MCF 10A (cell line): ENCODE measurements around the gene PAPPA2. TPM values are rescaled to one million over a fixed set of nuclear protein-coding genes. Genes with fewer than 3 reads are reported as not detected.

Experiments used
- BruUV-seq: library from RNA; stranded (reverse); fragments of 400-500 nt; replicated peaks from 2 replicates; lab custom pipeline; 2021; lab: Mats Ljungman, UMichigan
- CTCF ChIA-PET: fragments of 300-600 bp; sonication (Branson Sonifier 250); formaldehyde crosslinking; extraction: SDS; loops from one replicate; lab custom pipeline; 2021; ENCODE audit warnings: antibody characterized with exemption, inconsistent platforms; lab: Yijun Ruan, JAX
- POLR2A ChIA-PET: fragments of 300-600, 350-650 bp; sonication (Branson Sonifier 250); formaldehyde crosslinking; extraction: SDS; loops from one replicate; lab custom pipeline; 2020; ENCODE audit warnings: antibody characterized with exemption, inconsistent platforms; lab: Yijun Ruan, JAX
- DNase-seq: peaks from one replicate; pipeline ENCODE4 v3.0.0-alpha.2; 2018; ENCODE audit not compliant: unreplicated experiment
- H3K27ac Mint-ChIP-seq: one replicate; pipeline ENCODE4 v1.8.0; 2022; ENCODE audit warnings: mild to moderate bottlenecking, low read depth, mixed read lengths; ENCODE audit not compliant: unreplicated experiment
- H3K27me3 Mint-ChIP-seq: one replicate; pipeline ENCODE4 v1.8.0; 2022; ENCODE audit warnings: mixed read lengths; ENCODE audit not compliant: insufficient read depth, unreplicated experiment
- H3K36me3 Mint-ChIP-seq: one replicate; pipeline ENCODE4 v1.8.0; 2022; ENCODE audit warnings: mild to moderate bottlenecking, moderate library complexity, mixed read lengths; ENCODE audit not compliant: insufficient read depth, unreplicated experiment
- H3K4me1 Mint-ChIP-seq: one replicate; pipeline ENCODE4 v1.8.0; 2022; ENCODE audit warnings: mixed read lengths; ENCODE audit not compliant: insufficient read depth, unreplicated experiment
- H3K4me3 Mint-ChIP-seq: one replicate; pipeline ENCODE4 v1.8.0; 2022; ENCODE audit warnings: mild to moderate bottlenecking, moderate library complexity, mixed read lengths; ENCODE audit not compliant: unreplicated experiment
- H3K9me3 Mint-ChIP-seq: one replicate; pipeline ENCODE4 v1.8.0; 2022; ENCODE audit warnings: mixed read lengths; ENCODE audit not compliant: unreplicated experiment
- intact Hi-C: fragments of 100-400 bp; cut with micrococcal nuclease; formaldehyde crosslinking; loops from 2 replicates; pipeline ENCODE4 v1.14.1; 2022
- total RNA-seq: library from RNA; stranded (reverse); gene quantifications from 2 replicates; pipeline ENCODE4 v1.2.3, GENCODE V29; 2022
- TF ChIP-seq, protein P1 (sequence below): fragments of 200-600 bp; IDR thresholded peaks from one replicate; pipeline ENCODE4 v1.8.0; 2022; ENCODE audit warnings: antibody characterized with exemption, mild to moderate bottlenecking; ENCODE audit not compliant: unreplicated experiment

Gene PAPPA2
- total RNA-seq, 1 experiment from 2014 or later, result 11.5 TPM

DNA sequence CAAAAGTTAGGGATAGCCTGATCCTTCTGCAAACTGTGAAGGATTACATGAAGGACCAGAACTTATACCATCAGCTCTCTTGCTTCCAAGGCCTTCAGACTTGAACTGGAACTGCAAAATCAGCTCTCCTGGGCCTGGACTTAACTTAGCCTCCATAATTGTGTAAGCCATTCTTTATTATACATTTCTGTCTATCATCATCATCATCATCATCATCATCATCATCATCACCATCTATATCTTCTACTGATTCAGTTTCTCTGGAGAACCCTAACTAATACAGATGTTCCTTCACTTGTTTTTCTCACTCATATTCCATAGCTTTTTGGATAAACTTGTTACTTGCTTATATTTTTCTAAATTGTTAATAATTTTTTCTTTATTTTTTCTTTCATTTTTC lies 50.0 kb downstream of the PAPPA2 start:
- Mint-ChIP-seq H3K4me3 (no peak overlapping the region), H3K27me3 (peaks cover 27% of the 10 kb centered on the region), H3K4me1 (peaks cover 18% of the 10 kb centered on the region), H3K9me3 (no peaks in the 10 kb centered on the region), H3K27ac (no peak overlapping the region), H3K36me3 (no peaks in the 10 kb centered on the region)
- ChIA-PET CTCF (interaction anchor here (0.9 kb wide), 1 partner anchor 17 kb away, joined by 6 read pairs; no protein-coding TSS in a partner anchor), POLR2A (no interaction called here)
- intact Hi-C loops, result no loop called here
- no peak for DNase-seq
- TF ChIP-seq, protein P1, sequence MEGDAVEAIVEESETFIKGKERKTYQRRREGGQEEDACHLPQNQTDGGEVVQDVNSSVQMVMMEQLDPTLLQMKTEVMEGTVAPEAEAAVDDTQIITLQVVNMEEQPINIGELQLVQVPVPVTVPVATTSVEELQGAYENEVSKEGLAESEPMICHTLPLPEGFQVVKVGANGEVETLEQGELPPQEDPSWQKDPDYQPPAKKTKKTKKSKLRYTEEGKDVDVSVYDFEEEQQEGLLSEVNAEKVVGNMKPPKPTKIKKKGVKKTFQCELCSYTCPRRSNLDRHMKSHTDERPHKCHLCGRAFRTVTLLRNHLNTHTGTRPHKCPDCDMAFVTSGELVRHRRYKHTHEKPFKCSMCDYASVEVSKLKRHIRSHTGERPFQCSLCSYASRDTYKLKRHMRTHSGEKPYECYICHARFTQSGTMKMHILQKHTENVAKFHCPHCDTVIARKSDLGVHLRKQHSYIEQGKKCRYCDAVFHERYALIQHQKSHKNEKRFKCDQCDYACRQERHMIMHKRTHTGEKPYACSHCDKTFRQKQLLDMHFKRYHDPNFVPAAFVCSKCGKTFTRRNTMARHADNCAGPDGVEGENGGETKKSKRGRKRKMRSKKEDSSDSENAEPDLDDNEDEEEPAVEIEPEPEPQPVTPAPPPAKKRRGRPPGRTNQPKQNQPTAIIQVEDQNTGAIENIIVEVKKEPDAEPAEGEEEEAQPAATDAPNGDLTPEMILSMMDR, result no peak
- BruUV-seq, result no TSS peak

DNA sequence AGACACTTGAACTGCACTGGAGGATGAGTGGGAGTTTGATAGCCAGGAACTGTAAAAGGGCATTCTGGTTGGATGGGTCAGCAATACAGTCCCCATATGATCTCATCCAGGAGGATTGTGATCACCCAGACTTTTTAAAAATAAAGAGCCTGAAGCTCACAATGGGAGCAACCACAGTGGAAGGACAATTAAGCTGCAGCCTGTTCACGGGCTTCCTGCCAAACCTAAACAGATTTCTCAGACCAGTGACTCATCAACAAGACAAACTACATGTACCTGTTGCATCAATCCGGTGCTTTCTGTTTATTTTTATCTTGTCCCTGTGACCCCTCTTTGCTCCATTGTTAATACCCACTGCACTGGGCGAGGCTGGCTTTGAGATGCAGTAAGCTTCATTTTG lies 52.3 kb downstream of the PAPPA2 start:
- H3K4me3 Mint-ChIP-seq, result no peak overlapping the region
- TF ChIP-seq, protein P1, result no peak
- POLR2A ChIA-PET, result interaction anchor here (0.6 to 0.7 kb wide), 3 partner anchors 9 to 273 kb away, joined by 3 read pairs; no protein-coding TSS in a partner anchor
- peaks cover 15% of the 10 kb centered on the region for H3K27me3 Mint-ChIP-seq
- no peaks in the 10 kb centered on the region for H3K9me3 Mint-ChIP-seq
- CTCF ChIA-PET, result interaction anchor here (0.6 to 4.6 kb wide), 4 partner anchors 21 to 1361 kb away, joined by 3 to 21 read pairs (median 3); no protein-coding TSS in a partner anchor
- no TSS peak for BruUV-seq
- DNase-seq, result peak; percentile 97
- no peak overlapping the region for H3K27ac Mint-ChIP-seq
- H3K4me1 Mint-ChIP-seq, result peaks cover 18% of the 10 kb centered on the region
- intact Hi-C loops, result no loop called here
- no peaks in the 10 kb centered on the region for H3K36me3 Mint-ChIP-seq

DNA sequence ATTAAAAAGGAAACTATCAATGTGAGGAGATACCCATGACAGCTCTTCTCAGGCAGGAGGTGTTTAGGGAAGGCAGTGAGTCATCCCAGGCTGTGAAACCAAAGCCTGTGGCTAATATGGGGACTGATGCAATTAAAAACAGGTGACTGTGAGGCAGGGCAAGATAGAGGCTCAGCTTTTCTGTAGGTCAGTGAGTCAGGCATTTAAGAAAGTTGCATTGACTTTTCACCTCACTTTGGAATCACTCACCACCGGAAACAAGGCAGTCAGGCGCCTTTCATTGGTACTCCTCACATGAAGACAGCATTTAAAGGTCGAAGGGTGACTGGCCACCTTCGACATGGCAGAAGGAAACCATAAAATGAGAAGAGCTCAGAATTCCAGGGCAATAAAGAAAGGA lies 54.5 kb downstream of the PAPPA2 start:
- peak overlapping the region; percentile 69 for H3K27ac Mint-ChIP-seq
- H3K4me3 Mint-ChIP-seq, result no peak overlapping the region
- H3K9me3 Mint-ChIP-seq, result no peaks in the 10 kb centered on the region
- no peaks in the 10 kb centered on the region for H3K36me3 Mint-ChIP-seq
- ChIA-PET POLR2A (interaction anchor here (0.8 to 1.5 kb wide), 6 partner anchors 11 to 312 kb away, joined by 3 to 5 read pairs (median 4); no protein-coding TSS in a partner anchor), CTCF (interaction anchor here (0.6 to 4.6 kb wide), 6 partner anchors 43 to 1329 kb away, joined by 3 to 21 read pairs (median 4); no protein-coding TSS in a partner anchor)
- peaks cover 32% of the 10 kb centered on the region for H3K27me3 Mint-ChIP-seq
- TF ChIP-seq, protein P1, result no peak
- peak; percentile 93 for DNase-seq
- no TSS peak for BruUV-seq
- H3K4me1 Mint-ChIP-seq, result peaks cover 23% of the 10 kb centered on the region
- intact Hi-C loops, result no loop called here

DNA sequence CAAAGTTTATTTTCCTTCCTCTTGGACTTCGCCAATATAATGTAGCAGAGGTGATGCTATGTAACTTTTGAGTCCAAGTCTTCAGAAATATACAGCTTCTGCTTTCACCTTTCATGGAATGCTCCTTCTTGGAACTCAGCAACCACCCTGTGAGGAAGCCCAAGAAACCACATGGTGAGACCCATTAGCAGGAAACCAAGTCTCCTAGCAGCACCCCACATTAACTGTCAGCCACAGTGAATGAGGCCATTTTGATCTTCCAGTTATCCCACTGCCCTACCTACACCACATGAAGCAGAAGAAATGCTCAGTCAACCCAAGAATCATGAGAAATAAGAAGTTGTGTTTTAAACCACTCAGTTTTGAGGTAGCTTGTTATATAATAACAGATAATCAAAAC lies 58.2 kb downstream of the PAPPA2 start:
- Mint-ChIP-seq H3K9me3 (no peaks in the 10 kb centered on the region), H3K36me3 (no peaks in the 10 kb centered on the region), H3K27me3 (peaks cover 43% of the 10 kb centered on the region), H3K4me1 (peaks cover 15% of the 10 kb centered on the region), H3K27ac (no peak overlapping the region), H3K4me3 (no peak overlapping the region)
- TF ChIP-seq, protein P1, result no peak
- no peak for DNase-seq
- intact Hi-C loops, result no loop called here
- ChIA-PET POLR2A (interaction anchor here (0.7 to 1.3 kb wide), 2 partner anchors 9 to 146 kb away, joined by 3 read pairs; no protein-coding TSS in a partner anchor), CTCF (interaction anchor here (0.6 to 1.6 kb wide), 2 partner anchors 39 to 361 kb away, joined by 3 to 4 read pairs; no protein-coding TSS in a partner anchor)
- no TSS peak for BruUV-seq
